A673 (cell line): Measurements from ENCODE around the gene TSPAN5. TPM values are rescaled to one million over a fixed set of nuclear protein-coding genes. Genes with fewer than 3 reads are reported as not detected.

Experiments
- BruUV-seq: library from RNA; stranded (reverse); fragments of 400-500 nt; replicated peaks from 2 replicates; lab custom pipeline; 2021; lab: Mats Ljungman, UMichigan
- CTCF ChIA-PET: fragments of 300-600 bp; sonication (Branson Sonifier 250); formaldehyde crosslinking; loops from one replicate; lab custom pipeline; 2022; ENCODE audit warnings: antibody characterized with exemption; lab: Charles Lee
- POLR2A ChIA-PET: fragments of 300-600 bp; sonication (Branson Sonifier 250); formaldehyde crosslinking; loops from one replicate; lab custom pipeline; 2022; ENCODE audit warnings: antibody characterized with exemption; ENCODE audit not compliant: low non-redundant PET; lab: Charles Lee
- DNase-seq: peaks from one replicate; pipeline ENCODE4 v3.0.0-alpha.2; 2015; ENCODE audit warnings: low spot score
- H3K27ac ChIP-seq: fragments of 200-600 bp; sonication (generic); 2 replicates; pipeline ENCODE4 v1.5.1; 2016; ENCODE audit warnings: mixed run types, low read depth, mild to moderate bottlenecking, mixed read lengths, antibody characterized with exemption, low read length; ENCODE audit not compliant: poor library complexity, severe bottlenecking
- H3K27me3 ChIP-seq: fragments of 200-600 bp; sonication (generic); replicated peaks from 2 replicates; pipeline ENCODE4 v1.6.1; 2017; ENCODE audit warnings: mixed run types, low read depth, mild to moderate bottlenecking, mixed read lengths, antibody characterized with exemption, low read length; ENCODE audit not compliant: insufficient read depth, poor library complexity
- H3K36me3 ChIP-seq: fragments of 200-600 bp; sonication (generic); 2 replicates; pipeline ENCODE4 v1.6.1; 2016; ENCODE audit warnings: mixed run types, mild to moderate bottlenecking, mixed read lengths, antibody characterized with exemption, low read length; ENCODE audit not compliant: insufficient read depth, poor library complexity, severe bottlenecking
- H3K4me1 ChIP-seq: fragments of 200-600 bp; sonication (generic); 2 replicates; pipeline ENCODE4 v1.6.1; 2017; ENCODE audit warnings: mixed run types, mild to moderate bottlenecking, mixed read lengths, antibody characterized with exemption, low read length; ENCODE audit not compliant: insufficient read depth, poor library complexity, severe bottlenecking
- H3K4me3 ChIP-seq: fragments of 200-600 bp; sonication (generic); 2 replicates; pipeline ENCODE4 v1.5.1; 2016; ENCODE audit warnings: low read depth, mixed run types, mild to moderate bottlenecking, mixed read lengths, low read length; ENCODE audit not compliant: poor library complexity, severe bottlenecking
- H3K9me3 ChIP-seq: fragments of 200-600 bp; sonication (generic); 2 replicates; pipeline ENCODE4 v1.6.1; 2016; ENCODE audit warnings: mixed run types, low read depth, mild to moderate bottlenecking, mixed read lengths, antibody characterized with exemption, low read length; ENCODE audit not compliant: poor library complexity, severe bottlenecking
- CTCF ChIP-seq: fragments of 300-800, 200-600 bp; sonication (generic); conservative IDR thresholded peaks from 2 replicates; pipeline ENCODE4 v1.5.1; 2017; ENCODE audit warnings: low read depth, mild to moderate bottlenecking, antibody characterized with exemption, low read length, moderate library complexity, mixed read lengths
- EZH2 ChIP-seq: fragments of 200-600 bp; sonication (generic); IDR thresholded peaks from 2 replicates; pipeline ENCODE4 v1.6.1; 2017; ENCODE audit warnings: borderline replicate concordance, low read depth, mild to moderate bottlenecking, mixed read lengths, antibody characterized with exemption, low read length; ENCODE audit not compliant: poor library complexity, severe bottlenecking
- intact Hi-C: fragments of 100-400 bp; cut with micrococcal nuclease; formaldehyde crosslinking; loops from one replicate; pipeline ENCODE4 v1.10.0; 2022; ENCODE audit not compliant: unreplicated experiment
- total RNA-seq: library from RNA; stranded (reverse); gene quantifications from 2 replicates; pipeline ENCODE4 v1.2.3, GENCODE V29; 2021

Gene TSPAN5
- total RNA-seq, 1 experiment from 2014 or later: 15.2 TPM

- CTCF ChIA-PET: no interaction called here
Observed at GRCh38 chr4:98638661-98639060, 19.8 kb downstream of the TSPAN5 start.

DNA sequence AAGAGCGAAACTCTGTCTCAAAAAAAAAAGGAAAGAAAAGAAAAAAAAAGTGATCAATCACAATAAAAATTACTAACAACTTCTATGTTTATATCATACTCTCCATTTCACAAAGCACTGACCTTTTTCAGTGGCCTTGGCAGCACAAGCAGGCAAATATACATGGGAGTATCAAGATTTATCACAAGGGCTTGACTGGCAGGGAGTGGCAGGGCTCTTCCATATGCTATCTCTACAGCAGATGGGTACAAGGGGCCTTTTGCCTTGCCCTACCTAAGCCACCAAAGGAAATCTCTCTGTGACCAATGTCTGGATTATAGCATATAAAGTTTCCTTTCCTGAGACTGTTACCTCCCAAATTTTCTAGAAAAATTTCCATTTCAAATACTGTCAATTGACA, 24.4 kb downstream of the TSPAN5 start:
- H3K36me3 ChIP-seq: no peaks in the 10 kb centered on the region
- no peak overlapping the region for H3K4me3 ChIP-seq
- no peak overlapping the region for H3K27ac ChIP-seq
- TF ChIP-seq EZH2: no peak
- no peak for TF ChIP-seq CTCF
- BruUV-seq: no TSS peak
- no peaks in the 10 kb centered on the region for H3K9me3 ChIP-seq
- intact Hi-C loops: no loop called here
- H3K27me3 ChIP-seq: no peaks in the 10 kb centered on the region
- ChIA-PET POLR2A (no interaction called here), CTCF (no interaction called here)
- DNase-seq: no peak
- no peaks in the 10 kb centered on the region for H3K4me1 ChIP-seq

More at GRCh38 chr4:98638661-98639060, 19.8 kb downstream of the TSPAN5 start:
- Histone ChIP-seq H3K36me3 (no peaks in the 10 kb centered on the region), H3K9me3 (no peaks in the 10 kb centered on the region), H3K4me1 (peaks cover 4% of the 10 kb centered on the region), H3K27me3 (no peaks in the 10 kb centered on the region), H3K4me3 (no peak overlapping the region), H3K27ac (no peak overlapping the region)
- intact Hi-C loops: no loop called here
- BruUV-seq: no TSS peak
- no peak for TF ChIP-seq CTCF
- TF ChIP-seq EZH2: no peak
- DNase-seq: no peak
- POLR2A ChIA-PET: no interaction called here

- DNase-seq: no peak
- Histone ChIP-seq H3K4me1 (no peaks in the 10 kb centered on the region), H3K4me3 (no peak overlapping the region), H3K27me3 (no peaks in the 10 kb centered on the region), H3K36me3 (no peaks in the 10 kb centered on the region), H3K9me3 (no peaks in the 10 kb centered on the region), H3K27ac (no peak overlapping the region)
- TF ChIP-seq EZH2 (no peak), CTCF (no peak)
- intact Hi-C loops: no loop called here
- BruUV-seq: no TSS peak
- POLR2A ChIA-PET: no interaction called here
- CTCF ChIA-PET: no interaction called here
Observed at GRCh38 chr4:98633159-98633558, 25.3 kb downstream of the TSPAN5 start.
